ENCODE data around the gene LRRC75A.

LRRC75A gene

GRCh38 chr17:16486373-16487250, 5.4 kb downstream of the LRRC75A start:
- no peak for DNase-seq (ENCODE audit: low spot score in 2 of 2)
- Mint-ChIP-seq H3K9me3 (no peaks in the 10 kb centered on the region), H3K27me3 (peaks cover 13% of the 10 kb centered on the region), H3K4me3 (no peak overlapping the region), H3K4me1 (peaks cover 2% of the 10 kb centered on the region), H3K36me3 (no peaks in the 10 kb centered on the region), H3K27ac (no peak overlapping the region)
- no peak for ATAC-seq (ENCODE audit: low read depth)

GRCh38 chr17:16484445-16485175, 7.4 kb downstream of the LRRC75A start:
- Mint-ChIP-seq H3K27ac (no peak overlapping the region), H3K27me3 (peaks cover 10% of the 10 kb centered on the region), H3K4me3 (no peak overlapping the region), H3K36me3 (no peaks in the 10 kb centered on the region), H3K9me3 (no peaks in the 10 kb centered on the region), H3K4me1 (no peaks in the 10 kb centered on the region)
- ATAC-seq (ENCODE audit: low read depth), result no peak
- DNase-seq (ENCODE audit: low spot score in 2 of 2), result no peak

- ATAC-seq (ENCODE audit: low read depth), result no peak
- H3K4me3 Mint-ChIP-seq, result no peak overlapping the region
- DNase-seq (ENCODE audit: low spot score in 2 of 2), result no peak
- H3K36me3 Mint-ChIP-seq, result no peaks in the 10 kb centered on the region
- H3K27ac Mint-ChIP-seq, result no peak overlapping the region
- H3K9me3 Mint-ChIP-seq, result no peaks in the 10 kb centered on the region
- H3K4me1 Mint-ChIP-seq, result no peaks in the 10 kb centered on the region
- H3K27me3 Mint-ChIP-seq, result peaks cover 8% of the 10 kb centered on the region
These were observed 8.9 kb downstream of the LRRC75A start for GRCh38 chr17:16483021-16483645.

GRCh38 chr17:16482253-16482652, 9.7 kb downstream of the LRRC75A start:
- Mint-ChIP-seq H3K4me3 (no peak overlapping the region), H3K4me1 (no peaks in the 10 kb centered on the region), H3K36me3 (no peaks in the 10 kb centered on the region), H3K27ac (no peak overlapping the region), H3K9me3 (no peaks in the 10 kb centered on the region), H3K27me3 (peaks cover 8% of the 10 kb centered on the region)
- ATAC-seq (ENCODE audit: low read depth) (no peak), DNase-seq (ENCODE audit: low spot score in 2 of 2) (no peak)

GRCh38 chr17:16480995-16481394, 11.0 kb downstream of the LRRC75A start:
- Mint-ChIP-seq H3K9me3 (no peaks in the 10 kb centered on the region), H3K4me1 (no peaks in the 10 kb centered on the region), H3K27ac (no peak overlapping the region), H3K4me3 (no peak overlapping the region), H3K36me3 (no peaks in the 10 kb centered on the region), H3K27me3 (peaks cover 8% of the 10 kb centered on the region)
- no peak for DNase-seq (ENCODE audit: low spot score in 2 of 2)
- ATAC-seq (ENCODE audit: low read depth), result no peak

GRCh38 chr17:16479264-16479663, 12.7 kb downstream of the LRRC75A start:
- no peak overlapping the region for H3K4me3 Mint-ChIP-seq
- no peak overlapping the region for H3K27ac Mint-ChIP-seq
- no peaks in the 10 kb centered on the region for H3K9me3 Mint-ChIP-seq
- H3K27me3 Mint-ChIP-seq, result peaks cover 4% of the 10 kb centered on the region
- no peaks in the 10 kb centered on the region for H3K4me1 Mint-ChIP-seq
- no peak for ATAC-seq (ENCODE audit: low read depth)
- no peak for DNase-seq (ENCODE audit: low spot score in 2 of 2)
- no peaks in the 10 kb centered on the region for H3K36me3 Mint-ChIP-seq

GRCh38 chr17:16478649-16479048, 13.3 kb downstream of the LRRC75A start:
- no peaks in the 10 kb centered on the region for H3K9me3 Mint-ChIP-seq
- no peak overlapping the region for H3K4me3 Mint-ChIP-seq
- H3K27ac Mint-ChIP-seq, result no peak overlapping the region
- no peaks in the 10 kb centered on the region for H3K36me3 Mint-ChIP-seq
- ATAC-seq (ENCODE audit: low read depth), result no peak
- H3K4me1 Mint-ChIP-seq, result no peaks in the 10 kb centered on the region
- DNase-seq (ENCODE audit: low spot score in 2 of 2), result no peak
- peaks cover 2% of the 10 kb centered on the region for H3K27me3 Mint-ChIP-seq

- DNase-seq (ENCODE audit: low spot score in 2 of 2), result no peak
- Mint-ChIP-seq H3K4me3 (no peak overlapping the region), H3K9me3 (no peaks in the 10 kb centered on the region), H3K36me3 (no peaks in the 10 kb centered on the region), H3K27ac (no peak overlapping the region), H3K27me3 (peaks cover under 1% of the 10 kb centered on the region), H3K4me1 (no peaks in the 10 kb centered on the region)
- ATAC-seq (ENCODE audit: low read depth), result no peak
These were observed 14.3 kb downstream of the LRRC75A start for GRCh38 chr17:16477666-16478065.

GRCh38 chr17:16477255-16477654, 14.7 kb downstream of the LRRC75A start:
- H3K9me3 Mint-ChIP-seq, result no peaks in the 10 kb centered on the region
- no peaks in the 10 kb centered on the region for H3K36me3 Mint-ChIP-seq
- no peak overlapping the region for H3K4me3 Mint-ChIP-seq
- no peaks in the 10 kb centered on the region for H3K27me3 Mint-ChIP-seq
- H3K4me1 Mint-ChIP-seq, result no peaks in the 10 kb centered on the region
- ATAC-seq (ENCODE audit: low read depth) (no peak), DNase-seq (ENCODE audit: low spot score in 2 of 2) (no peak)
- H3K27ac Mint-ChIP-seq, result no peak overlapping the region

GRCh38 chr17:16475179-16475704, 16.8 kb downstream of the LRRC75A start:
- Mint-ChIP-seq H3K4me1 (no peaks in the 10 kb centered on the region), H3K36me3 (no peaks in the 10 kb centered on the region), H3K27ac (no peak overlapping the region), H3K27me3 (no peaks in the 10 kb centered on the region), H3K4me3 (no peak overlapping the region), H3K9me3 (no peaks in the 10 kb centered on the region)
- ATAC-seq (ENCODE audit: low read depth), result no peak
- DNase-seq (ENCODE audit: low spot score in 2 of 2), result no peak

- DNase-seq (ENCODE audit: low spot score in 2 of 2), result no peak
These were observed 17.8 kb downstream of the LRRC75A start for GRCh38 chr17:16474012-16474725.

GRCh38 chr17:16473044-16474011, 18.7 kb downstream of the LRRC75A start:
- Mint-ChIP-seq H3K4me1 (no peaks in the 10 kb centered on the region), H3K36me3 (no peaks in the 10 kb centered on the region), H3K9me3 (no peaks in the 10 kb centered on the region), H3K27ac (no peak overlapping the region), H3K27me3 (no peaks in the 10 kb centered on the region), H3K4me3 (no peak overlapping the region)
- ATAC-seq (ENCODE audit: low read depth), result no peak
- no peak for DNase-seq (ENCODE audit: low spot score in 2 of 2)

More at GRCh38 chr17:16474012-16474725, 17.8 kb downstream of the LRRC75A start:
- H3K36me3 Mint-ChIP-seq, result no peaks in the 10 kb centered on the region
- H3K4me3 Mint-ChIP-seq, result no peak overlapping the region
- no peak for ATAC-seq (ENCODE audit: low read depth)
- no peaks in the 10 kb centered on the region for H3K9me3 Mint-ChIP-seq
- H3K27ac Mint-ChIP-seq, result no peak overlapping the region
- no peaks in the 10 kb centered on the region for H3K4me1 Mint-ChIP-seq
- H3K27me3 Mint-ChIP-seq, result no peaks in the 10 kb centered on the region

GRCh38 chr17:16472539-16472938, 19.5 kb downstream of the LRRC75A start:
- no peak overlapping the region for H3K27ac Mint-ChIP-seq

More at GRCh38 chr17:16472539-16472938, 19.5 kb downstream of the LRRC75A start:
- Mint-ChIP-seq H3K27me3 (no peaks in the 10 kb centered on the region), H3K9me3 (no peaks in the 10 kb centered on the region), H3K4me3 (no peak overlapping the region), H3K36me3 (no peaks in the 10 kb centered on the region), H3K4me1 (no peaks in the 10 kb centered on the region)
- no peak for DNase-seq (ENCODE audit: low spot score in 2 of 2)
- ATAC-seq (ENCODE audit: low read depth), result no peak
